ENCODE measurements around the gene SNORC.

DNA sequence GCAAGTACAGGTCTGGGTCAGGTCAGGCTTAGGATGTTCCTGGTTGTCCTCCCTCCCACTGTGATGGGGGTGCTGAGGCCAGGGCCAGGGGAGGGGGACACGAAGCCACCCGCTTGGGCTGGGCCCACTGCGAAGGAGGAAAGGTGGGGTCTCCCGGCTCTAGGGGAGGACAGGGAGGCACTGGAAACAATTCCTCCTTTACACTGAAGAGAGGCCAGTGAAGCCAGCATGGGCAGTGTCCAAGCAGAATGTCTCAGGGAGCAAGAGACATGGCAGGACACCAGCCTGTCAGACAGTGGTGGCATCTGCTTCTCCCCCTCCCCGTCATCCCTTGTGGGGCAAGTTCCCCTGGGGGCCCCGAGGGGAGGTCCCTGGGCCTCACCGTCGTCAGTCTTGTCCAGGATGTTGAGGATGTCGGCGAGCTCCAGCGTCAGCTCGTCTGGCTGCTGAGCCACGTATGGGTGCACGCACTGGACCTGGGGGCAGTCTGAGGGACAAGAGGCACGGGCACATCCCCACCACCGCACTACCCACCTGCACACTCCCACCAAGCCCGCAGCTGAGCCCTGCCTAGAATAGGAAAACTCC, 10.8 kb downstream of the SNORC start:
- TF ChIP-seq, protein P1, sequence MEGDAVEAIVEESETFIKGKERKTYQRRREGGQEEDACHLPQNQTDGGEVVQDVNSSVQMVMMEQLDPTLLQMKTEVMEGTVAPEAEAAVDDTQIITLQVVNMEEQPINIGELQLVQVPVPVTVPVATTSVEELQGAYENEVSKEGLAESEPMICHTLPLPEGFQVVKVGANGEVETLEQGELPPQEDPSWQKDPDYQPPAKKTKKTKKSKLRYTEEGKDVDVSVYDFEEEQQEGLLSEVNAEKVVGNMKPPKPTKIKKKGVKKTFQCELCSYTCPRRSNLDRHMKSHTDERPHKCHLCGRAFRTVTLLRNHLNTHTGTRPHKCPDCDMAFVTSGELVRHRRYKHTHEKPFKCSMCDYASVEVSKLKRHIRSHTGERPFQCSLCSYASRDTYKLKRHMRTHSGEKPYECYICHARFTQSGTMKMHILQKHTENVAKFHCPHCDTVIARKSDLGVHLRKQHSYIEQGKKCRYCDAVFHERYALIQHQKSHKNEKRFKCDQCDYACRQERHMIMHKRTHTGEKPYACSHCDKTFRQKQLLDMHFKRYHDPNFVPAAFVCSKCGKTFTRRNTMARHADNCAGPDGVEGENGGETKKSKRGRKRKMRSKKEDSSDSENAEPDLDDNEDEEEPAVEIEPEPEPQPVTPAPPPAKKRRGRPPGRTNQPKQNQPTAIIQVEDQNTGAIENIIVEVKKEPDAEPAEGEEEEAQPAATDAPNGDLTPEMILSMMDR (IDR thresholded peaks at IDR 0.05): no peak
- TF ChIP-seq POLR2AphosphoS5 (IDR thresholded peaks at IDR 0.05) (no peak), POLR2A (IDR thresholded peaks at IDR 0.05) (no peak)
